RPMI8226 (cell line): ENCODE data around the gene SCARB2.

Source experiments
- DNase-seq: peaks from one replicate; pipeline ENCODE4 v3.0.0-alpha.2; 2015

The SCARB2 gene

GRCh38 chr4:76141241-76141640, 72.4 kb downstream of the SCARB2 start:
- no peak for DNase-seq

- no peak for DNase-seq
Observed at GRCh38 chr4:76127754-76128153, 85.9 kb downstream of the SCARB2 start.

DNA sequence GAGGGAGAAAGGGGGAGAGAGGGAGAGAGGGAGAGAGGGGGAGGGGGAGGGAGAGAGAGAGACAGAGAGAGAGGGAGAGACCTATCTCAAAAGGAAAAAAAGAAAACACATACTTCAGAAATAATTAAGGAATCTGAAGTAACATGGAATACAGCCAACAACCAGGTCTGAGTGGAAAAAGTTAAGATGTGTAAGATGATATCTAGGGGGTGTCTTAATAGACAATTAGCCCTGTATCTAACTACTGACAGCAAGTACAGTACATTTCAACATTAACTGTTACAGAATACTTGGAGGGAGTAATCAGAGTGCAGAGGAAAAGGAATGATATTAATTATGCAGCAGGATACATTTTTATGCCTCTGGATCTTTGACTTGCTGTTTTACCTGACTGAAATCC, 87.8 kb downstream of the SCARB2 start:
- DNase-seq, result no peak

DNA sequence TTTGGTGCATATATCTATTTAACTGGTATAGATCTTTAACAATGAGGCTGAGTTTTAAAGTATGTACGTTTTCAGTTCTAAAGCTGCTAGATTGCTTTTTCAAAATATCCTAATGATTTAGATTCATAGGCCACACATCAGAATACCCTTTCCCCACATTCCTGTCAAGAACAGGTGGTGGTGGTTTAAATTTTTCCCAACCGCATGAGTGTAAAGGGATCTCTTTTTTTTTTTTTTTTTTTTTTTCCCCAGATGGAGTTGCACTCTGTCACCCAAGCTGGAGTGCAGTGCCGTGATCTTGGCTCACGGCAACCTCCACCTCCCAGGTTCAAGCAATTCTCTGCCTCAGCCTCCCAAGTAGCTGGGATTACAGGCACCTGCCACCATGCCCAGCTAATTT, 93.4 kb downstream of the SCARB2 start:
- DNase-seq, result no peak

DNA sequence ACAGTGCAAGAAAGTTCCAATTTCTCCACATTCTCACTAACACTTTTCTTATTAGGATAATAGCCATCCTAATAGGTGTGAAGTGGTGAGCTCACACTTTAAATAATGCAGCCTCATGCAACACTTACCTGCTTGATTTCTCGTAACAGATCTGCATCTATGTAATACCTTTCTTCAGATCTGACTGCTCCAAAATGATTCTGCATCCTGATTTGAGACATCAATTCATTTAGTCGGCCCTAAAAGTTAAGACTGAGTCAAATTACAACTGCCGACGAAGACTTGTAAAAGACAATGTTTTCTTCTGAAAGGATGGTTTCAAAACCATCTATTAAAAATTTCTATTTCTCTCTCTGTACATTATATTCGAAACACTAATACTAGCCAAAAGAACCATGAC, 96.1 kb downstream of the SCARB2 start:
- DNase-seq, result no peak

DNA sequence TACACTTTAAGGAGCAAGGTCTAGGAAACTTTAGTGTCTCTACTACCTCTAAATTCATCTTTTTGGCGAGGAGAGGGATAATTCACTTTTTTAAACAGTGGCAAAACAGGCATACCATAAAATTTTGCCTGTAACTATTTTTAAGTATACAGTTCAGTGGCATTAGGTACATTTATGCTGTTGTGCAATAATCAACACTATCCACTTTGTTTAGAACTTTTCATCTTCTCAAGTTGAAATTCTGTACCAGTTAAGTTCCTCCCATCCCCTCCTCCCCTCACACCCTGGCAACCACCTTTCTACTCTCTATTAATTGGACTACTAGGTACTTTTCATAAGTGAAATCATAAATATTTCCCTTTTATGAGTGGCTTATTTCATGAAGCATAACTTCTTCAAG, 96.8 kb downstream of the SCARB2 start:
- no peak for DNase-seq
